ENCODE measurements around the gene MAGI2. TPM values are rescaled to one million over a fixed set of nuclear protein-coding genes. Genes with fewer than 3 reads are reported as not detected.

MAGI2 gene
- total RNA-seq, 2 donors from 2014 or later: 18.3 to 31.8 TPM

DNA sequence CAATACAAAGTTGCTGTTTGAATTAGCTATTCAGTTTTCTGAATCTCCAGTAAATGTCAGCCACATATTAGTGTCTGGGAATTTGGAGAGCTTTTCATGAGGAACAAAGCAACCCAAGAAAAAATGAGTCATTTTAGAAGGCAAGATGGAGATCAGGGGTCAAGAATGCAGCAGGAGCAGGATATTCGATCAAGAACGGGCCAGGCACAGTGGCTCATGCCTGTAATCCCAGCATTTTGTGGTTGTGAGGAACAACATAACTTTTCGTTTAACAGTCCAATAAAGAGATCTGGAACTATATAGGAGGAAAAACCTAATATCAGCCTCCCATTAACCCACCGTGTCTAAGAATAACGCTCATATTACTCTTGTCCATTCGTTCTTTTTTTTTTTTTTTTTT, 600.5 kb downstream of the MAGI2 start:
- Histone ChIP-seq H3K27me3 (replicated peaks; ENCODE audit: insufficient read depth) (no peaks in the 10 kb centered on the region), H3K4me1 (ENCODE audit: control insufficient read depth in 1 of 2, low read depth in 2 of 2) (peaks cover 0 to 8% of the 10 kb centered on the region in 2 donors), H3K27ac (no peak overlapping the region), H3K36me3 (no peaks in the 10 kb centered on the region), H3K9me3 (no peaks in the 10 kb centered on the region), H3K4me3 (no peak overlapping the region)
- ATAC-seq (ENCODE audit: insufficient number of reproducible peaks, low FRiP score, low read depth) (no peak), DNase-seq (ENCODE audit: low spot score) (no peak)
- TF ChIP-seq, protein P1, sequence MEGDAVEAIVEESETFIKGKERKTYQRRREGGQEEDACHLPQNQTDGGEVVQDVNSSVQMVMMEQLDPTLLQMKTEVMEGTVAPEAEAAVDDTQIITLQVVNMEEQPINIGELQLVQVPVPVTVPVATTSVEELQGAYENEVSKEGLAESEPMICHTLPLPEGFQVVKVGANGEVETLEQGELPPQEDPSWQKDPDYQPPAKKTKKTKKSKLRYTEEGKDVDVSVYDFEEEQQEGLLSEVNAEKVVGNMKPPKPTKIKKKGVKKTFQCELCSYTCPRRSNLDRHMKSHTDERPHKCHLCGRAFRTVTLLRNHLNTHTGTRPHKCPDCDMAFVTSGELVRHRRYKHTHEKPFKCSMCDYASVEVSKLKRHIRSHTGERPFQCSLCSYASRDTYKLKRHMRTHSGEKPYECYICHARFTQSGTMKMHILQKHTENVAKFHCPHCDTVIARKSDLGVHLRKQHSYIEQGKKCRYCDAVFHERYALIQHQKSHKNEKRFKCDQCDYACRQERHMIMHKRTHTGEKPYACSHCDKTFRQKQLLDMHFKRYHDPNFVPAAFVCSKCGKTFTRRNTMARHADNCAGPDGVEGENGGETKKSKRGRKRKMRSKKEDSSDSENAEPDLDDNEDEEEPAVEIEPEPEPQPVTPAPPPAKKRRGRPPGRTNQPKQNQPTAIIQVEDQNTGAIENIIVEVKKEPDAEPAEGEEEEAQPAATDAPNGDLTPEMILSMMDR (IDR thresholded peaks at IDR 0.05): no peak

DNA sequence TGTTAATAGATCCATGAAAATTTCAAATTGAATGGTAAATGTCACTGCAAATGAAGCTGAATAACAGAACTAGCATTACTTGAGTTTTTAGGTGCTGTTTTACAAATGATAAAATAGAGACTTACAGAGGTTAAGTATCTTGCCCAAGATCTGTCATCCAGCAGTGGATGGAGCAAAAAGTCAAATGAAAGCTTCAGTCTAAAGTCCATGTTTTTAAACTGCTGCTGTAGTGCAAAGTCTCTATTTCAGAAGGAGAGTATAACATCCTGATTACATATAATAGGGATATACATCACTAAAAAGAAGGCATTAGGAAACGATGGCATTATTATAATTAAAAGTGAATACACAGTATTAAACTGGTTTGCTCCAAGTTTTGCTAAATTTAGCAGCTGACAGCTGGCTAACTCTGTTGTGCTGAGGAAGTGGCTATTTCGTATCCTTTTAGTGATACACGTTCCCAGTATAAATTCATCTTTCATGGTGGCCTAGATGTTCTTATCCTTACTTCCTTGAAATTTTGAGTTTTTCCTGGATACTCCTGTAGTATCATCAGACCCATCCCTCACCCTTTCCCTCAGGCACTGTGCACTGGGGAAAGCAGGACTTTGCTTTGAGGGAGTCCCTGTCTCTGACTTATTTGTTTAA, 603.2 kb downstream of the MAGI2 start:
- Histone ChIP-seq H3K9me3 (no peaks in the 10 kb centered on the region), H3K27ac (no peak overlapping the region), H3K36me3 (no peaks in the 10 kb centered on the region), H3K4me3 (no peak overlapping the region), H3K27me3 (replicated peaks; ENCODE audit: insufficient read depth) (no peaks in the 10 kb centered on the region), H3K4me1 (ENCODE audit: control insufficient read depth in 1 of 2, low read depth in 2 of 2) (peaks cover 0 to 8% of the 10 kb centered on the region in 2 donors)
- DNase-seq (ENCODE audit: low spot score) (no peak), ATAC-seq (ENCODE audit: insufficient number of reproducible peaks, low FRiP score, low read depth) (no peak)
- TF ChIP-seq, protein P1 (IDR thresholded peaks at IDR 0.05): no peak

DNA sequence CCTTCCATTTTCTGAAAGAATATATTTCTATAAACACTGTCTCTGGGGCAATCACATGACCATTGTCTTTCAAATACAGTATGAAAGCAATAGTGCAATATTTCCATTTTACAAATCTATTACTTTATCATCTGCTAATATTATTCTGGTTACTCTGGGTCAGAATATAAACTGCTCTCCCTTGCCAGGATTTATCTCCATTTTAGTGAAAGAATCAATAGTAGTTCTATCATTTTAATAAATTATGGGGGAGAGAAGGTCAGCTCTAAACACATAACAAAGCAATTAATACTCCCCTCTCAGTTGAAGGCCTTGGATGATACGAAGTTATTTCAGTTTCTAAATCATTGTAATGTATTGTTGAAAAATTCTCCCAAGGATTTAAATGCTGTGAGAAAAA, 608.3 kb downstream of the MAGI2 start:
- no peaks in the 10 kb centered on the region for H3K36me3 ChIP-seq
- TF ChIP-seq, protein P1 (IDR thresholded peaks at IDR 0.05): no peak
- H3K4me1 ChIP-seq (ENCODE audit: control insufficient read depth in 1 of 2, low read depth in 2 of 2): peaks cover 0 to 1% of the 10 kb centered on the region in 2 donors
- no peaks in the 10 kb centered on the region for H3K27me3 ChIP-seq (replicated peaks; ENCODE audit: insufficient read depth)
- no peak overlapping the region for H3K4me3 ChIP-seq
- DNase-seq (ENCODE audit: low spot score) (no peak), ATAC-seq (ENCODE audit: insufficient number of reproducible peaks, low FRiP score, low read depth) (no peak)
- no peaks in the 10 kb centered on the region for H3K9me3 ChIP-seq
- H3K27ac ChIP-seq: no peak overlapping the region

DNA sequence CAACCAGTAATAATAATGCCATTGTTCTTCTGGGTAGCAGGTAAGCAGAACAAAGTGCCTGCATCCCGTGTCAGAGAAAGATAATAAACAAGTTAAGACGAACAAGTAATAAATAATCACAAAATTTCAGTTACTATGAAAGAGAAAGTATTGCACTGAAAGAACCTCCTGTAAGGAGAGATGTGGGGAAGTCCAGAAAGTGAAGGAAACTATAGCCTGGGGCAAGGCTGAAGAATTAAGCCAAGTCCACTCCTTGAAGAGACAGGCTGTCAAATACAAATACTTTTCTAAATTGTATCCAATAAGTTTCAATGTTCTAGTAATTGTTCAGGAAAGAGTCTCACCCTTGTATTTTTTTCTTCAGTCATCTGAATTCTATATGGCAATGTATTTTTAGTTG, 611.4 kb downstream of the MAGI2 start:
- no peak for ATAC-seq (ENCODE audit: insufficient number of reproducible peaks, low FRiP score, low read depth)
- H3K36me3 ChIP-seq: no peaks in the 10 kb centered on the region
- DNase-seq (ENCODE audit: low spot score): no peak
- no peaks in the 10 kb centered on the region for H3K4me1 ChIP-seq (ENCODE audit: control insufficient read depth in 1 of 2, low read depth in 2 of 2)
- TF ChIP-seq, protein P1 (IDR thresholded peaks at IDR 0.05): no peak
- H3K27ac ChIP-seq: no peak overlapping the region
- no peaks in the 10 kb centered on the region for H3K9me3 ChIP-seq
- no peaks in the 10 kb centered on the region for H3K27me3 ChIP-seq (replicated peaks; ENCODE audit: insufficient read depth)
- H3K4me3 ChIP-seq: no peak overlapping the region

DNA sequence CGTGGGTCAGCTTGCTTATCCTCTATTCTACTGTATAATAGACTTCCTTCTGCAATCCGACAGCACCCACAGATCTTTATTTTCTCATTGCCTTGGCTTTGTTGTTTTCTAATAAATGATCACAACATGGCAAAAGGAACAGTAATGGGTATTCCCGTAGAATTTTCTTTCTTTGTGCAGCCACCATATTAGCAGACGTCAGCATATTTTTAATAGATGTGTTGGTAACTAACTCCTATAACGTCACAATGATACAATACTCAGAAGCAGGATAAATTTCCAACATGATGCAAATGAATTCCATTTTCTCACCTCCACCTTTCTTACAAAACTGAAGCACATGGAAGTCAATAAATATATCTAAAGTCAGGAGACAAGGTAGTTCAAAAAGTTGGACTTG, 617.6 kb downstream of the MAGI2 start:
- Histone ChIP-seq H3K4me1 (ENCODE audit: control insufficient read depth in 1 of 2, low read depth in 2 of 2) (no peaks in the 10 kb centered on the region), H3K36me3 (no peaks in the 10 kb centered on the region), H3K27ac (no peak overlapping the region), H3K27me3 (replicated peaks; ENCODE audit: insufficient read depth) (no peaks in the 10 kb centered on the region), H3K9me3 (no peaks in the 10 kb centered on the region), H3K4me3 (no peak overlapping the region)
- DNase-seq (ENCODE audit: low spot score) (no peak), ATAC-seq (ENCODE audit: insufficient number of reproducible peaks, low FRiP score, low read depth) (no peak)
- TF ChIP-seq, protein P1 (IDR thresholded peaks at IDR 0.05): no peak
